Omental fat pad (tissue), 4 donors: ENCODE results near the gene DNHD1. TPM values are rescaled to one million over a fixed set of nuclear protein-coding genes. Genes with fewer than 3 reads are reported as not detected.

Experiments
- ATAC-seq: fragments of 150-250 bp; one replicate; pipeline ENCODE4 v1.9.1; 2016; ENCODE audit warnings: mild to moderate bottlenecking, moderate library complexity; ENCODE audit not compliant: low FRiP score
- DNase-seq: peaks from one replicate; pipeline ENCODE4 v3.0.0-alpha.2; 2019; ENCODE audit warnings: low spot score
- total RNA-seq, 4 donors: library from RNA; depleted of rRNA; stranded (reverse); fragments of >200 nt; gene quantifications; one replicate each; pipeline ENCODE4 v1.1.0, GENCODE V29; 2016
- TF ChIP-seq, protein P1 (sequence below), 3 donors: fragments of 450-650 bp; IDR thresholded peaks; one replicate each; pipeline ENCODE4 v1.5.1; 2016 to 2017; ENCODE audit warnings: antibody characterized with exemption in 3 of 3, mild to moderate bottlenecking in 3 of 3, moderate library complexity in 2 of 3

Gene DNHD1, protein sequence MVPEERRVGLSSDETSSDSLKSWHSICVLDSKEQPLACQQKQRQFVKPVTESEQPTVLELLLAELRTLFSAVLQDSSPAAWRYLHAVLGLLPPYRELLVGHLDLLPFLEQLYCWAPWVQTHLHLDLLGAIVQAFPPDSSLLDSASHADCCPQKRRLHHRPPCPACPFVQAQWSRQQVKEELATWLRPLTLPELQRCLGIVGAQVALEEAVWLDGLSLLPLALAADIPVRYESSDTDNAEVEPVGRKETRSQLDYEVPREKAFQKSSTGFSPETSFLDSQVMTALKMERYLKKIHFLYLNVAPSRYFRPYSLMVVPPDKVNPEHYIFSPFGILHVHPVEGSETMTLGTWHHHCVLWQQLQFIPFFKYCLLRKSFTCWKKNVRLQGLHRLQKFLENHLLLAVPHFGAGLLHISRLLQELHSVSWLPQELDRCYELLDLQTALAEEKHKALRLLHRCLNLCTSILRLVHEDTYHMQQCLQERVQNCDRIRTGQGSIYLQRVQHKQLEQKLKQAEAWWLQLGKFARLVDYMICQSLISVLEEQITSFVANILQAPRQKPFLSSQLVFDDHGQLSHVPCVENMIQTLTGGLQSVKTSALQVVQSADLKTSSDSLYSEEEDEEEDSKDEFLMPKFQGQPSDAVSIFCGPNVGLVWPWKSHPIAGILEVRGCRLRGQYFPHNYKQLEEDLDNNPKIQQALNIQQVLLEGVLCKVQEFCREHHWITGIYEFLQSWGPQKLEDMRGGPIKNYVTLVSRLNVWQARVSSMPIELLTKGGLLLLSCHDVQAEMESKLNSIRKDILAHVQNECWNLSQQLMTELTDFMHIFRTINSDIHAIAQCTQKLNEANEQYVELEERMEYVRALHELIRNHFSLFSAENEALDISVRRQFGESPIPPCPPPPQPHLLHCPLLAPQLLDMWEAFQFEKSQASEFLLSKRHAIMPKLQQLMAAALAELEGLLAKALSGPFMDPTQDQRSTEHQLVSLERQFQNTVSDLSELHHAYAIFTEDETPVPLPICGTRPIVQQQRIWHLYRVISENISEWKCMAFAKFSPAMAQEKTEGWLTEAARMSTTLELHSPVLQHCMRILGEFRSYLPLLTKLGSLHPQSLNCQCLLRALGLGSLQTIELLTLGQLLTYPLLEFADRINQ (N-terminal part only)
- total RNA-seq = 10 to 100 TPM; 11.7 to 20.5 (median 16.6) TPM

DNA sequence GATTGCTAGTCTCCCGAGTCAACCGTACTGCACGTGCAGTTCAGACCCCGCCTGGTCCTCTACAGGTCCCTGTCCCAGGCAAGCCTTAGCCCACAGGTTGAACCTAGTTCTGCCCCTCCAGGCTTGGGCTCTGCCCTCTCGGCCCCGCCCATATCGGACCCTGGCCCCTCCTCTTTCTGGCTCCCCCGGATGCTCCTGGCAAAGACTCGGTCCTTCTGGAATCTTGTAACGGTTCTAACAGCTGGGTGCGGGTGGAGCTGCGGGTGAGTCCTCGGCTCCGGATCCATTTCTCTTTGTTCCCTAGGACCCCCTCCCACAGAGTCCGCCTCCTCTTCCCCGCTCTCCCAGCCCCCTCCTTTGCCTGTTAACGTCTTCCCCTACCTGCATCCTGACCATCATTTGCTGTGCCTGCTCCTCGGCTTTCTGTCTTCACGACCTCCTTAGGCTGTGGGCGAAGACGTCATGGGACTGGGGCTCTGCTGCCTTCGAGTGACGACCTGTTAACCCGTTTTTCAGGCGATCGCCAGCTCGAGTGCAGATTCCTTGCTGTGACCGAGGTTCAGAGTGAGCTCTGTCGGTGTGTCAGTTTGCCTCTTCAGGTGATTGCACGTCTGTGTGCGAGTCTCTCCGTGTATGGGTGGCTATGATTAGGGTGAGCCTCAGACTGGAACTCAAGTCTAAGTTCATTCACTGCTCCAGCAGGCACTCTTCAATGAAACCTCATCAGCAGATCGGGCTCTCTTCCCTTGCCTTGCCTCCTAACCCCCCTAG lies at the start of gene DNHD1:
Gene DNHD1 (plus strand): TSS at position 212 of the 771 bp plus-strand sequence. CDS start 936 bp downstream, outside the sequence.
- TF ChIP-seq, protein P1, sequence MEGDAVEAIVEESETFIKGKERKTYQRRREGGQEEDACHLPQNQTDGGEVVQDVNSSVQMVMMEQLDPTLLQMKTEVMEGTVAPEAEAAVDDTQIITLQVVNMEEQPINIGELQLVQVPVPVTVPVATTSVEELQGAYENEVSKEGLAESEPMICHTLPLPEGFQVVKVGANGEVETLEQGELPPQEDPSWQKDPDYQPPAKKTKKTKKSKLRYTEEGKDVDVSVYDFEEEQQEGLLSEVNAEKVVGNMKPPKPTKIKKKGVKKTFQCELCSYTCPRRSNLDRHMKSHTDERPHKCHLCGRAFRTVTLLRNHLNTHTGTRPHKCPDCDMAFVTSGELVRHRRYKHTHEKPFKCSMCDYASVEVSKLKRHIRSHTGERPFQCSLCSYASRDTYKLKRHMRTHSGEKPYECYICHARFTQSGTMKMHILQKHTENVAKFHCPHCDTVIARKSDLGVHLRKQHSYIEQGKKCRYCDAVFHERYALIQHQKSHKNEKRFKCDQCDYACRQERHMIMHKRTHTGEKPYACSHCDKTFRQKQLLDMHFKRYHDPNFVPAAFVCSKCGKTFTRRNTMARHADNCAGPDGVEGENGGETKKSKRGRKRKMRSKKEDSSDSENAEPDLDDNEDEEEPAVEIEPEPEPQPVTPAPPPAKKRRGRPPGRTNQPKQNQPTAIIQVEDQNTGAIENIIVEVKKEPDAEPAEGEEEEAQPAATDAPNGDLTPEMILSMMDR (IDR thresholded peaks at IDR 0.05) = no peak
- peak; percentile 53 for ATAC-seq
- DNase-seq = no peak

DNA sequence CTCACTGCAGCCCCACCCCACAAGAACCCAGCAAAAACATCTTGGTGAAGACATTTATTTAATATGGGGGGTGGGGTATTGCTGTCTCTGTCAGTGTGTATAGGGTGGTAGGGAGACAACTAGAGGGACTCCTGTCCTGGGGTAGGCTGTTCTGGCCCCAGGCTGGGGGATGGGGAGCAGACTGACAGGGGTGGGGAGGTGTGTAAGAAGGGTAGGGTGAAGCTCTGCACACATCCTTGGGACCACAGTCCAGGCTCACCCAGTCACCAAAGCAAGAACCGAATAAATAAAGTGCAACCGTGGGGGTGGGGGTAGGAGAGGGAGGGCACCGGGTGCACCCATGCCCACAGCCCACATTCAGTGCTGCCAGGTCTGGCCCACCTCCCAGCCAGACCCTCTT lies 48.5 kb upstream of the DNHD1 start:
- no peak for ATAC-seq
- no peak for DNase-seq
- TF ChIP-seq, protein P1 (IDR thresholded peaks at IDR 0.05) = no peak

DNA sequence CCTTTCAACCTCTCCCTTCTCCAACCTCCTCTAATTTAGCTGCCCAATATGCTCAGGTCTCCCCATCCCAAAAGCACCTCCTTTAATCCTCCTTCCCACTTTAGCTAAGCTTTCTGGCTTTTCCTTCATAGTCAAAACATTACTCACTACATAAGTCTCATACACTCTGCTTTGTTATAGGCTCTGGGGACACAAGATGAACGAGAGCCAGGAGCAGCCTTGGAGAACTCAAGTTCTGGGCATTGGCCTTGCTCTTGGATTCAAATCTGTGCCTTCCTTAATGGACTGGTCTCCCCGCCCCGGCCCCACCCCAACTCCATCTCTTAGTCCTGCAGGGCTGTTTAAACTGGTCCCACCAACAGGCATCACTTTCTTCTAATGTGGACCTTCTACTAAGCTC lies 44.9 kb upstream of the DNHD1 start:
- no peak for ATAC-seq
- TF ChIP-seq, protein P1 (IDR thresholded peaks at IDR 0.05) = no peak
- DNase-seq = no peak

DNA sequence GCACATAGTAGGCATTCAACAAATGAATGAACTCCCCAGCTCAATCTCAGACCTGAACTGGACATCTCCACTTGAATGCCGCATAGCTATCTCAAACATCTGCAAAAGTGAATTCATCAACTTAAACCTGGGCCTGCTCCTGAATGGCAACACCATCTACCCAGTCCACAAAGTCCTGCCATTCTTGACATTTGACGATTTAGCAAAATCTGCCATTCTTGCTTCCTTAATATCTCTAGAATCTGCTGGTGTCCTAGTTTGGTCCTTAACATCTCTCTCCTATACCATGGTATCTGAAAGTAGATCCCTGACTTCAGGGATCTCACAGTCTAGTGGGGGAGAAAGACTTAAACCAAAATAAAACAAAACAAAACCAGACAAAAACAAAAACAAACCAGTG lies 43.9 kb upstream of the DNHD1 start:
- DNase-seq (no peak), ATAC-seq (no peak)
- TF ChIP-seq, protein P1 (IDR thresholded peaks at IDR 0.05) = no peak

DNA sequence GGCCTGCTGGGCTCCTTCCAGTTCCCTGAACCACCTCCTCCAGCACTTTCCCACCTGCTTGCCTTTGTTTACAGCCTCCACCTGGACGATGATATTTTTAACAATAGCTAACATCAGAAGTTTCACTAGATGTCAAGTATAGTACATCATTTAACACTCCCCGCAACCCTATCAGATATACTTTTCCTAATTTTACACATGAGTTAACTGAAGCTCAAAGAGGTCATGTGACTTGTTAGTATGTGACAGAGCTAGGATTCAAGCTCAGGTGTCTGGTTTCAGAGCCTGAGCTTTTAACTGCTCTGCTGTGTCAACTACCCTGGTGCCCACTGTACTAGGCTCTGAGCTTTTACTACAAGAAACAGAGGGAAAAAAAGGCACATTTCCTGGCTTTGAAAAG lies 42.0 kb upstream of the DNHD1 start:
- DNase-seq (no peak), ATAC-seq (no peak)
- TF ChIP-seq, protein P1 (IDR thresholded peaks at IDR 0.05) = no peak

DNA sequence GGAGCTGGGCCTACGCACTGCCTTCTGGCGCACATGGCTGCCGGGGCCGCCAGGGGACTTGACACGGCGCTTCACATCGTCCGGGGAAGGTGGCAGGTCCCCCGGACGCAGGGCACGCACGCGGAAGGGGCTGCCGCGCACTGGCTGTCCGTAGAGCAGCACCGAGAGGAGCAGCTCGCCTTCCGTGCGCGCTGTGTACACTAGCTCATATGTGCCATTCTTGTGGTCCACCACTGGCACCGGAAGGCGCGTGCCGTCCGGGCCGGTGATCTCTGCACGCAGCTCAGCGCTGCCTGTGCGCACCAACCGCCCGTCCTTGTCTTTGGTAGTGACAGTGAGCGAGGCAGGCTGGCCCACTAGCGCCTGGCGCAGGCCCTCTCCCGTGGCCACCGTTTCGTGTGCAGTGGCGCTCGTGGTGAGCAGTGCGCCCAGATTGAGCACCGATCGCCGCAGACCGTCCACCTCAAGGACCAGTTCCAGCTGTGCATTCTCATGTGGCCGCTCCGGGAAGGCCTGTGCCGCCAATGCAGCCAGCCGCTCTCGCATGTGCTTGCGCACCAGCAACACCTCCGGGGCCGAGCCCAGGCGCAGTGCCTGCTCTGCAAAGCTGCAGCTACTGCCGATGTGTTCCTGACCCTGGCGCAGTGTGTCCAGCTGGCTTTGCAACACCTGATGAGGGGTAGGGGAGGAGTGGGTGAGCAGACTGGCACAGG lies 40.6 kb upstream of the DNHD1 start:
- DNase-seq (no peak), ATAC-seq (no peak)
- TF ChIP-seq, protein P1 (IDR thresholded peaks at IDR 0.05) = no peak
